CD4-positive, CD25-positive, alpha-beta regulatory T cell (primary cell): Measurements from ENCODE around the gene PDE4D. TPM values are rescaled to one million over a fixed set of nuclear protein-coding genes. Genes with fewer than 3 reads are reported as not detected.

Experiments used
- ATAC-seq, 2 donors: fragments of 150-1000 bp; cut with Tn5 transposase; one replicate each; pipeline ENCODE4 v1.10.0; 2021; ENCODE audit warnings: low read depth in 2 of 2, moderate number of reproducible peaks in 2 of 2, moderate library complexity in 1 of 2
- DNase-seq, 3 donors: peaks; one replicate each; pipeline versions ENCODE4 v3.0.0 to v3.0.0-alpha.2; 2012 to 2022; ENCODE audit warnings: mixed read lengths in 1 of 3
- H3K27ac ChIP-seq: one replicate; pipeline ENCODE4 v1.7.0; 2013; ENCODE audit warnings: mild to moderate bottlenecking, low read length; ENCODE audit not compliant: insufficient read depth, poor library complexity, severe bottlenecking
- H3K27me3 ChIP-seq: one replicate; pipeline ENCODE4 v1.7.0; 2013; ENCODE audit warnings: low read length; ENCODE audit not compliant: control insufficient read depth, insufficient read depth
- H3K36me3 ChIP-seq: one replicate; pipeline ENCODE4 v1.7.0; 2013; ENCODE audit warnings: mild to moderate bottlenecking, low read length, moderate library complexity; ENCODE audit not compliant: control insufficient read depth, insufficient read depth
- H3K4me1 ChIP-seq: 2 replicates; pipeline ENCODE4 v1.7.0; 2013; ENCODE audit warnings: mild to moderate bottlenecking, low read length; ENCODE audit not compliant: insufficient read depth, control insufficient read depth, poor library complexity, severe bottlenecking
- H3K4me3 ChIP-seq: one replicate; pipeline ENCODE4 v1.7.0; 2013; ENCODE audit warnings: low read depth, mild to moderate bottlenecking, low read length, moderate library complexity
- H3K9me3 ChIP-seq, 2 experiments: 1 replicate in 1 of 2; 2 replicates in 1 of 2; pipeline ENCODE4 v1.7.0; 2013; ENCODE audit warnings: low read length in 2 of 2, mild to moderate bottlenecking in 1 of 2, moderate library complexity in 1 of 2; ENCODE audit not compliant: control insufficient read depth in 2 of 2
- H3K27ac Mint-ChIP-seq, 3 donors: one replicate each; pipeline ENCODE4 v1.8.0; 2020 to 2022; ENCODE audit warnings: mild to moderate bottlenecking in 3 of 3, mixed read lengths in 3 of 3, moderate library complexity in 2 of 3
- H3K27me3 Mint-ChIP-seq: one replicate; pipeline ENCODE4 v1.8.0; 2022; ENCODE audit warnings: mild to moderate bottlenecking, mixed read lengths
- H3K36me3 Mint-ChIP-seq: one replicate; pipeline ENCODE4 v1.8.0; 2020; ENCODE audit warnings: mixed read lengths
- H3K4me1 Mint-ChIP-seq, 4 donors: one replicate each; pipeline ENCODE4 v1.8.0; 2020 to 2022; ENCODE audit warnings: mixed read lengths in 4 of 4, mild to moderate bottlenecking in 1 of 4
- H3K4me3 Mint-ChIP-seq, 4 donors: one replicate each; pipeline ENCODE4 v1.8.0; 2020 to 2022; ENCODE audit warnings: mild to moderate bottlenecking in 4 of 4, mixed read lengths in 4 of 4, moderate library complexity in 3 of 4
- H3K9me3 Mint-ChIP-seq, 7 donors: one replicate each; pipeline ENCODE4 v1.8.0; 2020 to 2022; ENCODE audit warnings: mixed read lengths in 7 of 7, mild to moderate bottlenecking in 3 of 7, moderate library complexity in 2 of 7
- polyA plus RNA-seq, 4 donors: library from polyadenylated mRNA; unstranded; fragments of 300-500 nt; fragmentation: Illumina TruSeq; gene quantifications; one replicate each; pipeline ENCODE4 v1.2.3, GENCODE V29; 2021
- total RNA-seq: library from RNA; stranded (reverse); gene quantifications from one replicate; pipeline ENCODE4 v1.2.3, GENCODE V29; 2022

PDE4D gene
- total and polyA plus RNA-seq, 5 donors from 2014 or later = 2.1 to 39.9 (median 4.8) TPM

DNA sequence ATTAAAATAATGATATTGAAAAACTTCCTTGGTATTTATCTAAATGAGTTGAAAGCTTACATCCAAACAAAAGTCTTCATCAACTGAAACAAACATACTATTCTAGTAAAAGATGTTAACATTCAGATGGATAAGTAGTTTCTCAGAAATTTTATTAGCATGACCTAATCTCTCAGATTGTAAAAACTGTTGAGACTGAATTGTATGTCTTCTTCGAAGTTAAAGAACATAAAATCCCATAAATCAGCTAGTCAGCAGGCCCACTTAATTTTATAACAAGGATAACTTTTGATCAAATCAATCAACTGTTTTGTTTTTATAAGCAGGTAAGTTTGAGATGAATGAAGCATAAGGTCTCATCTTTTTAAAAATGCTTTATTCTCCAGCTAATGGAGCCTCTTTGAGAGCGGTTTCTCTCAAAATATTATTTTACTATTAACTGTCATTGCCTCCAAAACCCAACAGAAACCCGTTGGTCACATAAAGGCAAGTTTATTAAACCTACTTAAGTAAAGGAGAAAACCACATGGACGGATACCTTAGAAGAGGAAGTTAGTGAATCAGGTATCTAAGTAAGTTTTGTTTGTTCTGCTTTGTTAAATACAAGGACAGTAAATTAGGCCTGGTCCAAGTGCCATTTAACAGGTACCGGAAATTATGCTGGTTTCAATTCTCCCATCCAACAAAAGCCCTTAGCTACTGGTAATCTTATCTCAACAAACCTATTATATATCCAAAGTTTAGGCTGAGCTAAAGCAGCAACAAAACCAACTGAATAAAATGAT lies 457.0 kb downstream of the PDE4D start:
- no peaks in the 10 kb centered on the region for H3K9me3 ChIP-seq
- H3K4me1 Mint-ChIP-seq = no peaks in the 10 kb centered on the region
- DNase-seq = no peak
- H3K4me3 ChIP-seq = no peak overlapping the region
- H3K27ac ChIP-seq = no peak overlapping the region
- H3K4me1 ChIP-seq = no peaks in the 10 kb centered on the region
- no peak overlapping the region for H3K27ac Mint-ChIP-seq
- no peaks in the 10 kb centered on the region for H3K36me3 ChIP-seq
- no peaks in the 10 kb centered on the region for H3K36me3 Mint-ChIP-seq
- H3K27me3 ChIP-seq = no peaks in the 10 kb centered on the region
- peaks cover 4% of the 10 kb centered on the region for H3K27me3 Mint-ChIP-seq
- no peak for ATAC-seq
- no peak overlapping the region for H3K4me3 Mint-ChIP-seq
- peaks cover 0 to 4% (median 0%) of the 10 kb centered on the region in 7 donors for H3K9me3 Mint-ChIP-seq

- Histone ChIP-seq H3K27ac (no peak overlapping the region), H3K27me3 (no peaks in the 10 kb centered on the region), H3K4me3 (no peak overlapping the region), H3K9me3 (no peaks in the 10 kb centered on the region), H3K36me3 (no peaks in the 10 kb centered on the region), H3K4me1 (no peaks in the 10 kb centered on the region)
- H3K27ac Mint-ChIP-seq = no peak overlapping the region
- no peaks in the 10 kb centered on the region for H3K4me1 Mint-ChIP-seq
- no peak for DNase-seq
- H3K4me3 Mint-ChIP-seq = no peak overlapping the region
- H3K27me3 Mint-ChIP-seq = peaks cover 4% of the 10 kb centered on the region
- H3K9me3 Mint-ChIP-seq = peaks cover 0 to 3% (median 0%) of the 10 kb centered on the region in 7 donors
- no peak for ATAC-seq
- H3K36me3 Mint-ChIP-seq = no peaks in the 10 kb centered on the region
Observed at GRCh38 chr5:59433174-59433573, 460.4 kb downstream of the PDE4D start.

DNA sequence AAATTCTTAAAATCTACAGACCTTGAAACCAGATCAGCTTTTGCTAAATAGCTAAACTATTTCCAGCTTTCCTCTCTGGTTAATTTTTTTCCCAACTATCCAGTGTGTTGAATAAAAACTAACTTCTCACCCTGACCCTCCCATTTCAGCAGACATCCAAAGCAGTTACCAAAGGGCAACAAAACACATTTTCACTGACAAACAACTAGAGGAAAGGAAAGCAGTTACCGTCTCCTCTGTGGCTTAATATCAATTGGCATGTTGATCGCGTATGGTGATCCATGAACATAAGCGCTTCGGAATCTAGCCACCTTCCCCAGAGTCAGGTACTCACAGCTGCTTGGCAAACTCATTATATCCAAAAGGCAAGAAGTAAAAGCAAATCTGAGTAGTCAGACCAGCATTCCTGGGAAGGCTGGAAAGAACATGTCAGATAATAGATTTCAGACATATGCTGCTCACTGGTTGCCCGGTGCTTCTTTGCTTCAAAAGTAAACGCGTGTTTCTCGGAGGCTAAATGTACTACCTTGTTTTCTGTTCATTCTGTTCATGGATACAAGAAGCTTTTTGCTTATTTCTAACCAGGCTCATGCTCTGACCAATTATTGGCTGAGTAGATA lies 463.4 kb downstream of the PDE4D start:
- DNase-seq (no peak), ATAC-seq (no peak)
- Mint-ChIP-seq H3K27me3 (no peaks in the 10 kb centered on the region), H3K36me3 (no peaks in the 10 kb centered on the region), H3K4me3 (no peak overlapping the region), H3K27ac (no peak overlapping the region), H3K4me1 (no peaks in the 10 kb centered on the region), H3K9me3 (peaks cover 0 to 2% (median 0%) of the 10 kb centered on the region in 7 donors)
- H3K27me3 ChIP-seq = no peaks in the 10 kb centered on the region
- H3K4me3 ChIP-seq = no peak overlapping the region
- H3K4me1 ChIP-seq = no peaks in the 10 kb centered on the region
- H3K27ac ChIP-seq = no peak overlapping the region
- no peaks in the 10 kb centered on the region for H3K36me3 ChIP-seq
- no peaks in the 10 kb centered on the region for H3K9me3 ChIP-seq

DNA sequence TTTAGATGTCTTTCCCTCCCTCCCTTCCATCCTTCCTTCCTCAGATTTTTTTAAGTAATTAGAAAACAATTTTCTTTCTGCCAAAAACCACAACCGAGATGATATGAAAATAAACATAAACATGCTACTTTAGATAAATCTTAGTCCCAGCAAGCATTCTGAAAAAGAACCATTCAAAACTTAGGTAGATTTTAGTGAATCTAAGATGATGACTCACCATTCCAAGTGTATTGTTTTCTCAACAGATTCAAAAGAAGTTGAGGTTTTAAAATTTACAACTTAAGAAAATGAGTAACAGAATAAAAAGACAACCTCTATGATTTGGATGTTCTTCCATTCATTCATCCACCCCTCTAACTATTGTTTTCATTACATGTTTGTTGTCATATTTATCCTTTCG lies 465.1 kb downstream of the PDE4D start:
- H3K4me1 ChIP-seq = no peaks in the 10 kb centered on the region
- no peaks in the 10 kb centered on the region for H3K27me3 ChIP-seq
- no peaks in the 10 kb centered on the region for H3K9me3 ChIP-seq
- H3K4me3 Mint-ChIP-seq = no peak overlapping the region
- H3K27me3 Mint-ChIP-seq = no peaks in the 10 kb centered on the region
- ATAC-seq (no peak), DNase-seq (no peak)
- no peak overlapping the region for H3K27ac ChIP-seq
- H3K4me1 Mint-ChIP-seq = no peaks in the 10 kb centered on the region
- H3K9me3 Mint-ChIP-seq = peaks cover 0 to 2% (median 0%) of the 10 kb centered on the region in 7 donors
- no peaks in the 10 kb centered on the region for H3K36me3 ChIP-seq
- H3K36me3 Mint-ChIP-seq = no peaks in the 10 kb centered on the region
- no peak overlapping the region for H3K4me3 ChIP-seq
- peak overlapping the region in 1 of 3 donors; percentile 79 for H3K27ac Mint-ChIP-seq

GRCh38 chr5:59424515-59424914 lies 469.0 kb downstream of the PDE4D start:
- H3K36me3 Mint-ChIP-seq = no peaks in the 10 kb centered on the region
- Histone ChIP-seq H3K4me3 (no peak overlapping the region), H3K36me3 (no peaks in the 10 kb centered on the region), H3K9me3 (no peaks in the 10 kb centered on the region), H3K27me3 (no peaks in the 10 kb centered on the region), H3K4me1 (no peaks in the 10 kb centered on the region), H3K27ac (no peak overlapping the region)
- ATAC-seq (no peak), DNase-seq (no peak)
- no peak overlapping the region for H3K4me3 Mint-ChIP-seq
- no peaks in the 10 kb centered on the region for H3K27me3 Mint-ChIP-seq
- H3K4me1 Mint-ChIP-seq = no peaks in the 10 kb centered on the region
- no peak overlapping the region for H3K27ac Mint-ChIP-seq
- peaks cover 0 to 2% (median 0%) of the 10 kb centered on the region in 7 donors for H3K9me3 Mint-ChIP-seq

DNA sequence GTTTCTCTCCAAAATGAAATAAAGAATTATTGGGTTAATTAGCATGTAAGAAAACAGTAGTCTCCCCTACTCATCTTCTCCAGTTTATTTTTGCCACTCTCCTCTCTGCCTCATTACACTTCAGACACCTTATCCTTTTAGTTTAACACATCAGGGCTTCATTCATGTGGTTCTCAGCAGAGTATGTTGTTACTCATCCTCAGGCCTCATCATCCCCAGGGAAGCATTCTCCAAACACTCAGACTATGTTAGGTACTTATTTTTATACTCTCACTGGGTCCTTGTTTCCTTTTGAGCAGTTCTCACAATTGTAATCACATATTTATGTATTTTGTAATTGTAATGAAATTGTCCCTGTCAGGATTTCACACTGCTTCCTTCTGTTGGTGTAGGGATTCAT lies 470.5 kb downstream of the PDE4D start:
- Histone ChIP-seq H3K36me3 (no peaks in the 10 kb centered on the region), H3K4me3 (no peak overlapping the region), H3K27ac (no peak overlapping the region), H3K4me1 (no peaks in the 10 kb centered on the region), H3K9me3 (no peaks in the 10 kb centered on the region), H3K27me3 (no peaks in the 10 kb centered on the region)
- no peaks in the 10 kb centered on the region for H3K27me3 Mint-ChIP-seq
- H3K9me3 Mint-ChIP-seq = peaks cover 0 to 2% (median 0%) of the 10 kb centered on the region in 7 donors
- no peak overlapping the region for H3K4me3 Mint-ChIP-seq
- H3K36me3 Mint-ChIP-seq = no peaks in the 10 kb centered on the region
- DNase-seq = no peak
- ATAC-seq = no peak
- no peaks in the 10 kb centered on the region for H3K4me1 Mint-ChIP-seq
- no peak overlapping the region for H3K27ac Mint-ChIP-seq

DNA sequence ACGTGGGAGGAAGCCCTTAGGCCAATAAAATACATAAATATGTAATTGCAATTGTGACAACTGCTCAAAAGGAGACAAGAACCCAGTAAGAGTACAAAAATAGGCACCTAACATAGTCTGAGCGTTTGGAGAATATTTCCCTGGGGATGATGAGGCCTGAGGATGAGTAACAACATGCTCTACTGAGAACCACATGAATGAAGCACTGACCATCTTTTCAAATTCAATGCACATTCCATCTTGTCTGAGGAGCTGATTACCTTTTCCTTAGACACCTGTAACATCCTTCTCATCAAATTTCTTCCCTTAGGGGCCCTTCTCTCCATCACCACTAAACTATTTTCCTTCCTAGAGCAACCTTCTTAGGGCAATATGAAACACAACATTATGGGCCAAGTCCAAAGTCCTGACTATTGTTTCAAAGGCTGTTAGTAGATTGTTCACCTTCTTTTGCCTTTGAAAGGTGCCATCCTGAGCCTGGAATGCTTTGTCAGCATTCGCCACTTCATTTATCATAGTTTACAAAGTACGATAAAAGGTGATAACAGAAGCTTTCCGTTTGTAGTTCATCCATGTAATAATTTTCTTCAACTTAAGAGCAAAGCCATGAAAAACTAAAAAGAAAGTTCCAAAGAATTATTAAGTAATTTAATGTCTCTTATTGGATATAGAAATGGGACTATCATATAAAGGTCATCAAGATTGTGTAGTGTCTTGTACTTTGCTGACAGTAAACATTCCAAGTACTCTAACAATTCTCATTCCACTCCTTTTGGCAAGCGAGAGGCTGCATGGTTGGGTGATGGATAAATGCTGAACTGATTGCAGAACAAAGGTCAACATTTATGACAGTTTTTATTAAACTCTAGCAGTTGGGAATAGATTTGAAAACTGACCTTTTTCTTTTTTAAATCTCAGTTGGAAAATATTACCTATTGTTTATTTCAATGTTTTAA lies 471.3 kb downstream of the PDE4D start:
- no peaks in the 10 kb centered on the region for H3K36me3 ChIP-seq
- H3K27ac ChIP-seq = no peak overlapping the region
- no peaks in the 10 kb centered on the region for H3K9me3 ChIP-seq
- ATAC-seq (no peak), DNase-seq (no peak)
- no peaks in the 10 kb centered on the region for H3K4me1 Mint-ChIP-seq
- peaks cover 0 to 2% (median 0%) of the 10 kb centered on the region in 7 donors for H3K9me3 Mint-ChIP-seq
- H3K36me3 Mint-ChIP-seq = no peaks in the 10 kb centered on the region
- H3K4me3 ChIP-seq = no peak overlapping the region
- no peak overlapping the region for H3K27ac Mint-ChIP-seq
- no peaks in the 10 kb centered on the region for H3K4me1 ChIP-seq
- no peaks in the 10 kb centered on the region for H3K27me3 ChIP-seq
- H3K4me3 Mint-ChIP-seq = no peak overlapping the region
- H3K27me3 Mint-ChIP-seq = no peaks in the 10 kb centered on the region
